ENCODE results near the gene RPL15.

DNA sequence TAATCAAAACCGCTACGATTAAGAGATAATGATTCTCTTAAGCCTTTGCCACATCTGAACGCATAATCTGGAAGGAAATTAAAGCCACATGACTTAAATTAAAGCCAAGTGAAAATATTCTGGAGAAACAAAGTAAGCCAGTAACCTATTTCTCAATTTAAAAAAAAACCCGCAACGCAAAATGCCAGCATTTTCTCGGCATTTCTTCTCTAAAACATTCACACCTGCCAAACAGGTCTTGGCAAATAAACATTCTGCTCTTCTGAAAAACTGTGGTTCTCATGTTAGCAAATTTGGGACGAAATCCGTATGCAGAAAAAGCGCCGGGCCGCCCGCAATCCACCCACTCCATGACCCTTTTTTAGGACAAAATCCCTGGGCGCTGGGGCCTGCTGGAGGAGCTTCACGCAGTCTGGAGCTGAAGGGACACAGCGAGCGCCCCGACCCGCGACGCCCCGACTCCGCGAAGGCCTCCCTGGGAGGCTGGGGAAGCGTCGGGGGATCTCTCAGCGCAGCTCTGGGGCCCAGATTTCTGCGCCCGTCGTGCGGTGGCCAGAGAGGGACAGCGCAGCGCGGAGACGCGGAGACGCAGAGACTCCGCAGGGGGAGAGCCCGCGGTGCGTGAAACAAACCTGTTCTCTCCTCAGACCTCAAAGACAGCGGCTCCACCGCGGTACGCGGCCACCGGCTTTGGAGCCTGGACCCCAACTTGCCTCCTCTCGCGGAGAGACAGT, 613 bp upstream of the RPL15 start:
- TF ChIP-seq, protein P1, sequence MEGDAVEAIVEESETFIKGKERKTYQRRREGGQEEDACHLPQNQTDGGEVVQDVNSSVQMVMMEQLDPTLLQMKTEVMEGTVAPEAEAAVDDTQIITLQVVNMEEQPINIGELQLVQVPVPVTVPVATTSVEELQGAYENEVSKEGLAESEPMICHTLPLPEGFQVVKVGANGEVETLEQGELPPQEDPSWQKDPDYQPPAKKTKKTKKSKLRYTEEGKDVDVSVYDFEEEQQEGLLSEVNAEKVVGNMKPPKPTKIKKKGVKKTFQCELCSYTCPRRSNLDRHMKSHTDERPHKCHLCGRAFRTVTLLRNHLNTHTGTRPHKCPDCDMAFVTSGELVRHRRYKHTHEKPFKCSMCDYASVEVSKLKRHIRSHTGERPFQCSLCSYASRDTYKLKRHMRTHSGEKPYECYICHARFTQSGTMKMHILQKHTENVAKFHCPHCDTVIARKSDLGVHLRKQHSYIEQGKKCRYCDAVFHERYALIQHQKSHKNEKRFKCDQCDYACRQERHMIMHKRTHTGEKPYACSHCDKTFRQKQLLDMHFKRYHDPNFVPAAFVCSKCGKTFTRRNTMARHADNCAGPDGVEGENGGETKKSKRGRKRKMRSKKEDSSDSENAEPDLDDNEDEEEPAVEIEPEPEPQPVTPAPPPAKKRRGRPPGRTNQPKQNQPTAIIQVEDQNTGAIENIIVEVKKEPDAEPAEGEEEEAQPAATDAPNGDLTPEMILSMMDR (IDR thresholded peaks at IDR 0.05): no peak
- no peak for TF ChIP-seq POLR2A (IDR thresholded peaks at IDR 0.05)
